Fibroblast of pulmonary artery (primary cell): ENCODE measurements around the gene BLOC1S5.

Experiments used
- DNase-seq: peaks from one replicate; pipeline ENCODE4 v3.0.0-alpha.2; 2010; ENCODE audit warnings: low read depth
- H3K4me3 ChIP-seq: replicated peaks from 2 replicates; pipeline ENCODE4 v1.5.1; 2011; ENCODE audit warnings: low read depth, mild to moderate bottlenecking, control low read depth, low read length, moderate library complexity
- CTCF ChIP-seq: IDR thresholded peaks from 2 replicates; pipeline ENCODE4 v1.5.1; 2011; ENCODE audit warnings: mild to moderate bottlenecking, control low read depth, low read length, inconsistent platforms; ENCODE audit errors: missing control alignments

BLOC1S5 gene

GRCh38 chr6:8105791-8106190 lies 41.6 kb upstream of the BLOC1S5 start:
- H3K4me3 ChIP-seq: no peak overlapping the region
- TF ChIP-seq CTCF: no peak
- DNase-seq: no peak

- no peak for TF ChIP-seq CTCF
- no peak overlapping the region for H3K4me3 ChIP-seq
- no peak for DNase-seq
Measured at GRCh38 chr6:8103726-8104125, 39.5 kb upstream of the BLOC1S5 start.

GRCh38 chr6:8102122-8102958 lies 38.2 kb upstream of the BLOC1S5 start, which contains the start of gene EEF1E1:
TSS of gene EEF1E1 (minus strand) at chr6:8102548. CDS start at chr6:8102521, 27 bp downstream.
- peak; percentile 94 for DNase-seq
- peak within 1 kb of the TSS; percentile 79 for H3K4me3 ChIP-seq
- TF ChIP-seq CTCF: no peak

- no peak for TF ChIP-seq CTCF
- DNase-seq: no peak
- no peak overlapping the region for H3K4me3 ChIP-seq
Measured at GRCh38 chr6:8100159-8100854, 36.1 kb upstream of the BLOC1S5 start.

GRCh38 chr6:8090650-8091049 lies 26.5 kb upstream of the BLOC1S5 start:
- DNase-seq: no peak
- no peak overlapping the region for H3K4me3 ChIP-seq
- TF ChIP-seq CTCF: no peak

- no peak for TF ChIP-seq CTCF
- no peak overlapping the region for H3K4me3 ChIP-seq
- peak; percentile 17 for DNase-seq
Measured at GRCh38 chr6:8088886-8089285, 24.7 kb upstream of the BLOC1S5 start.
